HepG2 (cell line): ENCODE measurements around the gene RNU4-1. TPM values are rescaled to one million over a fixed set of nuclear protein-coding genes. Genes with fewer than 3 reads are reported as not detected.

Experiments used
- AKAP8 ChIP-seq: sonication (generic); formaldehyde crosslinking; IDR thresholded peaks from 2 replicates; pipeline ENCODE4 v1.5.1; 2020; ENCODE audit warnings: mild to moderate bottlenecking, missing genetic modification reagents
- DRAP1 ChIP-seq: IDR thresholded peaks from 2 replicates; pipeline ENCODE4 v1.6.1; 2016; ENCODE audit warnings: missing genetic modification reagents, missing compliant biosample characterization
- EP300 ChIP-seq, 3 experiments: sonication (generic) in 1 of 3; formaldehyde crosslinking in 1 of 3; IDR thresholded peaks; 2 replicates each; pipeline versions ENCODE4 v1.5.1 to v1.6.1; 2011 to 2020; ENCODE audit warnings: low read depth in 2 of 3, low read length in 2 of 3, borderline replicate concordance in 1 of 3, improper control_type of control experiment in 1 of 3, mild to moderate bottlenecking in 1 of 3, missing genetic modification reagents in 1 of 3, moderate library complexity in 1 of 3
- FOXJ3 ChIP-seq: sonication (generic); formaldehyde crosslinking; IDR thresholded peaks from 2 replicates; pipeline ENCODE4 v1.4.0; 2020; ENCODE audit warnings: missing genetic modification reagents, mild to moderate bottlenecking, borderline replicate concordance
- FOXP4 ChIP-seq: sonication (generic); formaldehyde crosslinking; IDR thresholded peaks from 2 replicates; pipeline ENCODE4 v1.4.0; 2020; ENCODE audit warnings: missing genetic modification reagents
- HNF1B ChIP-seq: sonication (generic); formaldehyde crosslinking; IDR thresholded peaks from 2 replicates; pipeline ENCODE4 v1.5.1; 2020; ENCODE audit warnings: mild to moderate bottlenecking, moderate library complexity, missing genetic modification reagents
- KLF16 ChIP-seq, 2 experiments: sonication (generic) in 1 of 2; formaldehyde crosslinking in 1 of 2; IDR thresholded peaks; 2 replicates each; pipeline versions ENCODE4 v1.6.1 to v1.8.0; 2016 to 2023; ENCODE audit warnings: missing genetic modification reagents in 2 of 2, missing compliant biosample characterization in 1 of 2
- MXI1 ChIP-seq: IDR thresholded peaks from 3 replicates; pipeline ENCODE4 v1.6.1; 2012; ENCODE audit warnings: low read depth, low read length, inconsistent platforms, borderline replicate concordance
- RERE ChIP-seq: IDR thresholded peaks from 2 replicates; pipeline ENCODE4 v1.6.1; 2016; ENCODE audit warnings: low read depth, missing genetic modification reagents, missing compliant biosample characterization
- SAFB2 ChIP-seq: sonication (generic); formaldehyde crosslinking; IDR thresholded peaks from 2 replicates; pipeline ENCODE4 v1.5.1; 2020; ENCODE audit warnings: missing genetic modification reagents, low read depth, mild to moderate bottlenecking, borderline replicate concordance
- SNAPC5 ChIP-seq: sonication (generic); formaldehyde crosslinking; IDR thresholded peaks from 2 replicates; pipeline ENCODE4 v1.8.1; 2023; ENCODE audit warnings: mild to moderate bottlenecking, missing genetic modification reagents, borderline replicate concordance
- ZFAT ChIP-seq: sonication (generic); formaldehyde crosslinking; conservative IDR thresholded peaks from 2 replicates; pipeline ENCODE4 v1.8.1; 2023; ENCODE audit warnings: missing genetic modification reagents, inconsistent platforms
- ZKSCAN8 ChIP-seq: IDR thresholded peaks from 2 replicates; pipeline ENCODE4 v1.6.1; 2016; ENCODE audit warnings: borderline replicate concordance, missing genetic modification reagents, missing compliant biosample characterization
- ZMAT5 ChIP-seq: sonication (generic); formaldehyde crosslinking; IDR thresholded peaks from 2 replicates; pipeline ENCODE4 v1.5.0; 2020; ENCODE audit warnings: mild to moderate bottlenecking, low read depth, missing genetic modification reagents, borderline replicate concordance
- ZNF136 ChIP-seq: sonication (generic); formaldehyde crosslinking; IDR thresholded peaks from 2 replicates; pipeline ENCODE4 v1.8.1; 2022; ENCODE audit warnings: low read depth, mild to moderate bottlenecking, moderate library complexity, missing genetic modification reagents
- ZNF709 ChIP-seq: sonication (generic); formaldehyde crosslinking; IDR thresholded peaks from 2 replicates; pipeline ENCODE4 v1.5.0; 2020; ENCODE audit warnings: mild to moderate bottlenecking, missing genetic modification reagents
- polyA plus RNA-seq, 8 experiments: library from polyadenylated mRNA; depleted of rRNA in 3 of 8; stranded (reverse) in 7 of 8; unstranded in 1 of 8; fragments of >200 nt; fragmentation: Illumina TruSeq in 4 of 8; extraction: Trizol in 4 of 8; gene quantifications; 2 replicates each; pipeline versions ENCODE4 v1.2.1 to v1.2.3, GENCODE V29; 2011 to 2016; ENCODE audit warnings: low read depth in 4 of 8, missing spikeins in 1 of 8, mixed read lengths in 1 of 8; ENCODE audit not compliant: insufficient read depth in 1 of 8
- total RNA-seq, 5 experiments: library from RNA; depleted of rRNA; stranded (reverse); fragments of >200 nt; fragmentation: Illumina TruSeq; extraction: Trizol; gene quantifications; 2 replicates each; pipeline ENCODE4 v1.2.3, GENCODE V29; 2016; ENCODE audit warnings: low read depth in 1 of 5

The RNU4-1 gene
- total and polyA plus RNA-seq, 2 of the 13 experiments (the other 11 are each of a cell fraction or from before 2014, with no cell fraction given) = 7,407 TPM; not detected in 1

GRCh38 chr12:120321382-120322202 is 28.6 kb upstream of the RNU4-1 start (continued):
- peak; percentile 21 to 64; a peak in 2 of 4 replicates for TF ChIP-seq EP300 (IDR thresholded peaks at IDR 0.05; ENCODE audit: low read depth in 2 of 2, low read length in 2 of 2)
- 0 out of 2 replicates have a peak, but pooled peaks have one; percentile 9 for TF ChIP-seq EP300 (CRISPR knock-in tag; IDR thresholded peaks at IDR 0.05; ENCODE audit: borderline replicate concordance)
- TF ChIP-seq SNAPC5 (CRISPR knock-in tag) = no peak
- peak; percentile 84 for TF ChIP-seq FOXP4 (CRISPR knock-in tag)
- 0 out of 2 replicates have a peak, but pooled peaks have one; percentile 57 for TF ChIP-seq ZKSCAN8 (CRISPR knock-in tag)
- TF ChIP-seq DRAP1 (CRISPR knock-in tag) = peak; percentile 59
- TF ChIP-seq AKAP8 (CRISPR knock-in tag) = 0 out of 2 replicates have a peak, but pooled peaks have one; percentile 48
- TF ChIP-seq MXI1 = no peak
- TF ChIP-seq RERE (CRISPR knock-in tag) = peak; percentile 63; the same call in 1 of the 2 replicates
- TF ChIP-seq ZMAT5 = no peak
- peak; percentile 61; the same call in 1 of the 2 replicates for TF ChIP-seq FOXJ3
- no peak for TF ChIP-seq ZFAT (CRISPR knock-in tag)
- no peak for TF ChIP-seq KLF16 (CRISPR knock-in tag; IDR thresholded peaks at IDR 0.05)
- TF ChIP-seq HNF1B = peak; percentile 86; the same call in 1 of the 2 replicates
- no peak for TF ChIP-seq ZNF136 (CRISPR knock-in tag)
- TF ChIP-seq ZNF709 (CRISPR knock-in tag) = peak; percentile 62; the same call in 1 of the 2 replicates
- TF ChIP-seq SAFB2 (CRISPR knock-in tag) = peak; percentile 21; the same call in 1 of the 2 replicates
